HG03354 (cell line): ENCODE data around the gene ACAD11.
A peak's percentile ranks its signal among the peaks of the same experiment; 100 is the strongest.

ENCODE experiments used
- ATAC-seq: cut with Tn5 transposase; IDR thresholded peaks from one replicate; pipeline ENCODE4 v1.9.1; 2021; ENCODE audit warnings: mild to moderate bottlenecking; ENCODE audit not compliant: unreplicated experiment, poor library complexity, severe bottlenecking

Gene ACAD11, protein sequence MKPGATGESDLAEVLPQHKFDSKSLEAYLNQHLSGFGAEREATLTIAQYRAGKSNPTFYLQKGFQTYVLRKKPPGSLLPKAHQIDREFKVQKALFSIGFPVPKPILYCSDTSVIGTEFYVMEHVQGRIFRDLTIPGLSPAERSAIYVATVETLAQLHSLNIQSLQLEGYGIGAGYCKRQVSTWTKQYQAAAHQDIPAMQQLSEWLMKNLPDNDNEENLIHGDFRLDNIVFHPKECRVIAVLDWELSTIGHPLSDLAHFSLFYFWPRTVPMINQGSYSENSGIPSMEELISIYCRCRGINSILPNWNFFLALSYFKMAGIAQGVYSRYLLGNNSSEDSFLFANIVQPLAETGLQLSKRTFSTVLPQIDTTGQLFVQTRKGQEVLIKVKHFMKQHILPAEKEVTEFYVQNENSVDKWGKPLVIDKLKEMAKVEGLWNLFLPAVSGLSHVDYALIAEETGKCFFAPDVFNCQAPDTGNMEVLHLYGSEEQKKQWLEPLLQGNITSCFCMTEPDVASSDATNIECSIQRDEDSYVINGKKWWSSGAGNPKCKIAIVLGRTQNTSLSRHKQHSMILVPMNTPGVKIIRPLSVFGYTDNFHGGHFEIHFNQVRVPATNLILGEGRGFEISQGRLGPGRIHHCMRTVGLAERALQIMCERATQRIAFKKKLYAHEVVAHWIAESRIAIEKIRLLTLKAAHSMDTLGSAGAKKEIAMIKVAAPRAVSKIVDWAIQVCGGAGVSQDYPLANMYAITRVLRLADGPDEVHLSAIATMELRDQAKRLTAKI

DNA sequence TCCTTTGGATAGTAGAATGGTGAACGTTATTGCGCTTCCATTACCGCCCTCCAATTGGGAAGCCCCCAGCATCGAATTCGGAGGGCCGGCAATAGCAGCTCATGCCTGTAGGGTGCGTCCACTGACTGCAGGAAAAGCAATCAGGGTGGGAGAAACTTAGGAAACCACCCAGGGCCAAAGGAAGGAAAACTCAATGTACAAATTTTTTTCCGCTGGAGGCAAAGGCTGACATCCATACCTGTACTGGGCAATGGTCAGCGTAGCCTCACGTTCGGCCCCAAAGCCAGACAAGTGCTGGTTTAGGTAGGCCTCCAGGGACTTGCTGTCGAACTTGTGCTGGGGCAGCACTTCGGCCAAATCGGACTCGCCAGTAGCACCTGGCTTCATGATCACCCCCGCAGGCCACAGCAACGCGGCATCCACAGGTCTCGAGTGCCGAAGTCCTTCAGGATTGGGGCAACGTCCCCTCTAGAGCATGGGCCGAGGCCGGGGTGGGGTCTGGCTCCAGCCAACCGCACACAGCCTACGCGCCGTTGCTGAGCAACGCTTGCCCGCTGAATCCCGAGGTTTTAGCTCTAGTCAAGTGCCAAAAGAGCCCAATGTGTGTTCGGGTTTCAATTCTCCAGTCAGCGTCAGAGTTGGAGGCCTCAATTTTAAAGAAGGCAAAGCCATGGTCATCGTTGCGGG lies at the start of gene ACAD11:
ACAD11 (minus strand) TSS at position 445 of the 687 bp plus-strand sequence; CDS start at position 387, 58 bp downstream.
- peak; percentile 60 for ATAC-seq

GRCh38 chr3:132703733-132704132 lies 44.1 kb upstream of the ACAD11 start:
- no peak for ATAC-seq

DNA sequence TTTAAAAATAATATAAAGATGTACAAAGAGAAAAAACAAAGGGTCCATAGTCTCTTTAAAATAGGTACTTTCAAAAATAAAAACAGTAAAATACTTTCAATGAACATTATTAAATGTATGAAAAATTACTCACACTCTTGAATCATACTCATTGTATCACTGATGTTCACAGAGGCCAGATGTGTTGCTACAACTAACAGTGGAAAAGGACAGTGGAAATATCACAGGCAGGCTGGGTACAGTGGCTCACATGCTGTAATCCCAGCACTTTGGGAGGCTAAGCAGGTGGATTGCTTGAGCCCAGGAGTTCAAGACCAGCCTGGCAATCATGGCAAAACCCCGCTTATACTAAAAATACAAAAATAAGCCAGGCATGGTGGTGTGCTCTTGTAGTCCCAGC lies 35.8 kb upstream of the ACAD11 start:
- no peak for ATAC-seq

DNA sequence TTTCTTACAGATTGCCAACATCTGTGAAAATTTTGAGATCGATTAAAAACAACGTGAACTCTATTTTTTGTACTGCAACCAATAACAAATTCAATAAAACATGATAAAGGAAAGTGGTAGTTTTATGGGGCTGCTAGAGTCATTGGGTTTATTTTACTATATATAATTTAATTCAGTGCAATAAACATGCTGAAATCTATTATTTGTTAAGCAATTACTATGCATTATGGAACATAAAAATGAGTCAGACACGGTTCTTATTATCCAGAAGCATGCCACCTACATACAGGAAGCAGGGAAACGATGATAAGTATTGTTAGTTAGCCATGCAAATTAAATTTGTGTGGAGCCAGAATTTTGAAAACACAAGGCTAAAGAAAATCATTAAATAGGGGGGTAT lies 35.4 kb upstream of the ACAD11 start:
- ATAC-seq, result no peak

DNA sequence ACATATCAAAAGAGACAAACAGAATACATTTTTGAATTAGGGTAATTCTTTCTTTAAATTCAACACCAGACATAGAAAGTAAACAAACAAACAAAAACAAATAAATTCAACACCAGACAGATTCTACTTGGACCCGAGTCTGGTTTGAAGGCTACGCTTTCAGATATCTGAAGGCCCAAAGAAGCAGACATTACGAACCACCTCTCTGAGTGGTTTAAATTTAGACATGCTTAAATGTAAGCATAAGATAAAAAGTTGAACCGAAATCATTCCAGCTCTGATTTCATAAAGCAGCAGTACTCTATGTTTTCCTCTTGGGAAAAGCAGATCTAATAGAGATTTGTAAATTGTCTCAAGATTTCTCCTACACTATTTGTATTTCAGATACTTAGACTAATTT lies 30.4 kb upstream of the ACAD11 start:
- ATAC-seq, result no peak

- ATAC-seq, result no peak
Measured at GRCh38 chr3:132682201-132682600, 22.6 kb upstream of the ACAD11 start.

DNA sequence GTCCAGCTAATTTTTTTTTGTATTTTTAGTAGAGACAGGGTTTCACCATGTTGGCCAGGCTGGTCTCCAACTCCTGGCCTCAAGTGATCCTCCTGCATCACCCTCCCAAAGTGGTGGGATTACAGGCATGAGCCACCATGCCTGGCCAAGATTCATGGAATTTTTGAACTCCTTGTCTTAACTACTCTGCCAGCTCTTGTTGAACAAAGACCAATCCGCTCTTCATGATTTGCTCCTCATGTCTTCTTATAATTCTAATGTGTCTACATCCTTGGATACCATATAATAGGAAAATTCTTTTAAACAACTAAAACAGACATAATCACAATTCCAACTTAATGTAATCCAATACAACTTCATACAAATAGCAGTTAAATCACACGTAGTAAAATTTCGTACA lies 21.8 kb upstream of the ACAD11 start:
- ATAC-seq, result no peak

DNA sequence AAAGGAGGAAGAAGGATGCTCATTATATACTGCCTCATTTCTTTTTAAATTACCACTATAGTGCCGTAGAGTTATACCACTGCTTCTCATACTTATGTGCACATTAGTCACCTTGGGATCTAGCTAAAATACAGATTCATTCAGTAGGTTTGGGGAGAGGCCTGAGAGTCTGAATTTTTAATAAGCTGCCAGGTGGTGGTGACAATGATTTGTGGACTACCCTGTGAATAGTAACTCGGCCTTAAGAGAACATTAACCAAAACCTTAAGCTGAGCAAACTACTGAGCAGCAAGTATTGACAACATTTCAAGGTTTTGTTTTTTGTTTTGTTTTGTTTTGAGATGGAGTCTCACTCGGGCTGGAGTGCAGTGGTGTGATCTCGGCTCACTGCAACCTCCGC lies 20.3 kb upstream of the ACAD11 start:
- no peak for ATAC-seq

DNA sequence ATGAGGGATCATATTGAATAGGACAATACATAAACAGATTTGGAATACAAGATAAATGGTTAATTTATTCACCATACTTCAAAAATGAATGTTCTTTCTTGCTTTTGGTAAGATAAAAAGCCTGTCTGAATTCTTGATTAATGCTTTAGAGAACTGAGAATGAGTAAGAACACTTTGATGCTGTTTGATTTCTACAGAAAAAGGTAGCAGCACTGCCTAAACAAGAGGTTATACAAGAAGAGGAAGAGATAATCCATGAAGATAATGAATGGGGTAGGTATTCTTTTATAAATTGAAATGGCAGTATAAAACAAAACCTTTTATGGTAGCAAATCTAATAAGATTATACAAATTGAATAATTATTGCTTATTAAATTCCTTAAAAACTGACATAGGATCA lies 15.8 kb upstream of the ACAD11 start:
- ATAC-seq, result no peak

GRCh38 chr3:132669256-132669777 lies 9.7 kb upstream of the ACAD11 start:
- no peak for ATAC-seq

- no peak for ATAC-seq
Measured at GRCh38 chr3:132665230-132665745, 5.7 kb upstream of the ACAD11 start.

GRCh38 chr3:132662212-132662611 lies 2.6 kb upstream of the ACAD11 start:
- no peak for ATAC-seq

DNA sequence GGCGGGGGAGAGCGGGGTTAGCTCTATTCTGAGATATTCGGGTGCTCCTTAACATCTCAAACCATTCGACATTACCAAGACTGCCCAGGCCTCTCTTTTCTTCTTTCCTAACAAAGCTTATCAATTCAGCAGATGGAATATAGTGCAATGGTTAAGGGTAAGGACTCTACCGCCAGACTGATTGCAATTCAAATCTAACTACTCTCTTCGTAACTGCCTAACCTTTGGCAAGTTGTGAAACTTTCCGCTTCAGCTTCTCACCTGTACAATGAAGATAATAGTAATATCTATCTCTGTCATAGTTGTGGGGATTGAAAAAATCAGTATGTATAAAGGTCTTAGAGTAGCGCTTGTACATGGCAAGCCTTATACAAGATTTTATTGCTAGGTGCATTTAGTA lies 1.5 kb upstream of the ACAD11 start:
- no peak for ATAC-seq

- ATAC-seq, result no peak
Measured at GRCh38 chr3:132660811-132661070, 1.1 kb upstream of the ACAD11 start.

GRCh38 chr3:132660052-132660810 lies 622 bp upstream of the ACAD11 start, which contains the start of gene UBA5:
Gene UBA5 (plus strand): TSS chr3:132660329. CDS start chr3:132660538, 209 bp downstream.
- peak; percentile 79 for ATAC-seq

GRCh38 chr3:132659000-132659364 lies 627 bp downstream of the ACAD11 start:
- ATAC-seq, result no peak

GRCh38 chr3:132657869-132658747 lies 1.5 kb downstream of the ACAD11 start:
- ATAC-seq, result no peak

- ATAC-seq, result no peak
Measured at GRCh38 chr3:132655471-132655870, 4.1 kb downstream of the ACAD11 start.

DNA sequence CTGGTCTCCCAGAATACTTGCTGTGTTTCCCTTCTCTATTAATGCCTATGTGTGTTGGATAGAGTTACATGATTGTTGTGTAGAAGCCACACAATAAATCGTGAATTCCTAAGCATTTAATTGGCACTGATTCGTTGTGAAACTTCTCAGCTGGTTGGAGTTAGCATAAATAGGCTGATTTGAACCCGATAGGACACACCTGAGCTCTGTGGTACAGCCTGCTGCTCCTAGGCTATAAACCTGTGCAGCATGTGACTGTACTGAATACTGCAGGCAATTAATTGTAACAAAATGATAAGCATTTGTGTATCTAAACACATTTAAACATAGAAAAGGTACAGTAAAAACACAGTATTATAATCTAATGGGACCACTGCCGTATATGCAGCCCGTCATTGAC lies 4.9 kb downstream of the ACAD11 start:
- no peak for ATAC-seq
